KMS-11 (cell line): Measurements from ENCODE around the gene GSTA5.
"Not testable (repeated sequence)": the region's sequence is repeated elsewhere in the genome, so short reads cannot be mapped to it uniquely, and the experiment has no call there.

Source experiments
- H2AFZ ChIP-seq: fragments of 200-600 bp; sonication (generic); 2 replicates; pipeline ENCODE4 v1.6.1; 2016; ENCODE audit warnings: antibody characterized with exemption, mixed run types, low read depth
- H3K27ac ChIP-seq: fragments of 200-600 bp; sonication (generic); 2 replicates; pipeline ENCODE4 v1.6.1; 2016; ENCODE audit warnings: mild to moderate bottlenecking, mixed run types
- H3K27me3 ChIP-seq: fragments of 200-600 bp; sonication (generic); 2 replicates; pipeline ENCODE4 v1.6.1; 2017; ENCODE audit warnings: mild to moderate bottlenecking, low read depth, mixed run types, moderate library complexity; ENCODE audit not compliant: insufficient read depth
- H3K36me3 ChIP-seq: fragments of 200-600 bp; sonication (generic); 2 replicates; pipeline ENCODE4 v1.6.1; 2017; ENCODE audit warnings: mild to moderate bottlenecking, mixed run types; ENCODE audit not compliant: insufficient read depth
- H3K4me1 ChIP-seq: fragments of 200-600 bp; sonication (generic); 2 replicates; pipeline ENCODE4 v1.6.1; 2016; ENCODE audit warnings: mild to moderate bottlenecking, low read depth, mixed run types; ENCODE audit not compliant: poor library complexity, severe bottlenecking
- H3K4me2 ChIP-seq: fragments of 200-600 bp; sonication (generic); 2 replicates; pipeline ENCODE4 v1.7.0; 2016; ENCODE audit warnings: mild to moderate bottlenecking, mixed run types
- H3K4me3 ChIP-seq: fragments of 200-600 bp; sonication (generic); IDR thresholded peaks from 2 replicates; pipeline ENCODE4 v1.6.1; 2017; ENCODE audit warnings: low read depth, low read length, mixed read lengths; ENCODE audit not compliant: insufficient read depth
- H3K79me2 ChIP-seq: fragments of 200-600 bp; sonication (generic); 2 replicates; pipeline ENCODE4 v1.6.1; 2016; ENCODE audit warnings: low read depth, mixed run types; ENCODE audit not compliant: insufficient read depth
- H3K9ac ChIP-seq: fragments of 200-600 bp; sonication (generic); 2 replicates; pipeline ENCODE4 v1.6.1; 2016; ENCODE audit warnings: mild to moderate bottlenecking, mixed run types
- H4K20me1 ChIP-seq: fragments of 200-600 bp; sonication (generic); 2 replicates; pipeline ENCODE4 v1.6.1; 2016; ENCODE audit warnings: mild to moderate bottlenecking, mixed run types; ENCODE audit not compliant: insufficient read depth
- CTCF ChIP-seq: fragments of 200-600 bp; sonication (generic); conservative IDR thresholded peaks from 2 replicates; pipeline ENCODE4 v1.6.1; 2017; ENCODE audit warnings: low read depth, mild to moderate bottlenecking, antibody characterized with exemption, low read length, moderate library complexity, mixed read lengths

GSTA5 gene

DNA sequence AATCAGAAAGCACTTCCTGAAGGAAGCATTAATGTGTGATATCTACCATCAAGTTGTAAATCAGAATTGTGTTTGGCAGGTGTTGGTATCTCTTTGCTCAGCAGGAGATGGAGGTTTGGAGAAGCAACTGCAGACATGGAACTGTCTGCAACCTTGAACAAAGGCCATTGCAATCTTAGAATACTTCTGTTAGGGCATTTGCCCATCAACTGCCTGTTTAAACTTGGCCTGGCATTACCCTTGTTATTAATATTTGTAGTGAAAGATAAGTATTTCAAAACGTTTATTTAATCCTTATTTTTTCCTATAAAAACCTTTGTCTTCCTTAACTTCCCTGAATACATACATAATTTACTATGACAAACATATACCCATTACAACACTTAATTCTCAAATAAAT lies 14.1 kb downstream of the GSTA5 start:
- no peak overlapping the region for H3K4me3 ChIP-seq
- H4K20me1 ChIP-seq, result no peaks in the 10 kb centered on the region
- no peaks in the 10 kb centered on the region for H3K27me3 ChIP-seq
- TF ChIP-seq CTCF, result no peak
- H3K4me2 ChIP-seq, result no peak overlapping the region
- no peak overlapping the region for H3K27ac ChIP-seq
- no peaks in the 10 kb centered on the region for H3K79me2 ChIP-seq
- H2AFZ ChIP-seq, result no peak overlapping the region
- H3K4me1 ChIP-seq, result no peaks in the 10 kb centered on the region
- H3K9ac ChIP-seq, result no peak overlapping the region
- H3K36me3 ChIP-seq, result no peaks in the 10 kb centered on the region

GRCh38 chr6:52825900-52826459 lies 14.6 kb downstream of the GSTA5 start:
- not testable (repeated sequence) for H2AFZ ChIP-seq, H3K4me2 ChIP-seq, H3K4me3 ChIP-seq, H3K79me2 ChIP-seq, H4K20me1 ChIP-seq, H3K4me1 ChIP-seq, H3K27ac ChIP-seq, H3K36me3 ChIP-seq, H3K27me3 ChIP-seq, H3K9ac ChIP-seq

GRCh38 chr6:52825270-52825793 lies 15.3 kb downstream of the GSTA5 start:
- H4K20me1 ChIP-seq, H3K36me3 ChIP-seq, H3K27ac ChIP-seq, H3K9ac ChIP-seq, H3K4me2 ChIP-seq, H3K4me1 ChIP-seq, H3K4me3 ChIP-seq, H3K79me2 ChIP-seq, H2AFZ ChIP-seq, H3K27me3 ChIP-seq: not testable (repeated sequence)

- Histone ChIP-seq H3K79me2 (no peaks in the 10 kb centered on the region), H3K4me2 (no peak overlapping the region), H3K4me3 (no peak overlapping the region), H2AFZ (no peak overlapping the region), H4K20me1 (no peaks in the 10 kb centered on the region), H3K36me3 (no peaks in the 10 kb centered on the region), H3K27ac (no peak overlapping the region), H3K27me3 (no peaks in the 10 kb centered on the region), H3K9ac (no peak overlapping the region), H3K4me1 (no peaks in the 10 kb centered on the region)
- TF ChIP-seq CTCF, result no peak
Observed at GRCh38 chr6:52821842-52822241, 18.8 kb downstream of the GSTA5 start.

DNA sequence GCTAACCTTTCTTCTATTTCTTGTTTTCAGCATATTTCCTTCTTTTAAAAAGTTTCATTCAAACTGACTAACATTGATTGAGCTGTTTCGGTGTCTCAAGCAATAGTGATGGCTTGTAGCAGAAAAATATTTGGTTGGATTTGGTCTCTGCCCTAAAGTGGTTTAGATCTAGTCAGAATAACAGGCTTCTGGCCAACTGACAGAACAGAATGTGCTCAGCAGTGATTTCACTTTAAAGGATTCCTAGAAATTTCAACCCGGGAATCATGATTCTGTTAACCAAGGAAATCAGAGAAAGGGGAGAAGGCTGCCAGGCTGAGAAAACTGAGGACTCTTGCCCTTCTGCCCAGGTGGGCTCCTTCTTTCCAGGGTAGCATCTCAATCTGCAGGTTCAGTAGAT lies 20.4 kb downstream of the GSTA5 start:
- Histone ChIP-seq H3K27me3 (no peaks in the 10 kb centered on the region), H3K27ac (no peak overlapping the region), H3K4me2 (no peak overlapping the region), H3K36me3 (no peaks in the 10 kb centered on the region), H4K20me1 (no peaks in the 10 kb centered on the region), H3K9ac (no peak overlapping the region), H3K4me3 (no peak overlapping the region), H3K79me2 (no peaks in the 10 kb centered on the region), H2AFZ (no peak overlapping the region), H3K4me1 (no peaks in the 10 kb centered on the region)
- TF ChIP-seq CTCF, result no peak
